GM12878 (cell line): ENCODE measurements around the gene ZNF775. TPM values are rescaled to one million over a fixed set of nuclear protein-coding genes. Genes with fewer than 3 reads are reported as not detected.

ENCODE experiments used
- ATAC-seq: fragments of 200-7000 bp; cut with Tn5 transposase; 3 replicates; pipeline ENCODE4 v1.9.1; 2020; ENCODE audit warnings: mild to moderate bottlenecking, moderate library complexity
- BruUV-seq: library from RNA; stranded (reverse); fragments of 400-500 nt; replicated peaks from 2 replicates; lab custom pipeline; 2021; lab: Mats Ljungman, UMichigan
- CTCF ChIA-PET: fragments of 300-600 bp; sonication (Branson Sonifier 250); formaldehyde crosslinking; extraction: SDS; loops from one replicate; lab custom pipeline; 2021; ENCODE audit warnings: inconsistent platforms; lab: Yijun Ruan, JAX
- POLR2A ChIA-PET: fragments of 350-600 bp; formaldehyde crosslinking; extraction: SDS; loops from one replicate; lab custom pipeline; 2021; ENCODE audit warnings: inconsistent platforms; lab: Charles Lee
- RAD21 ChIA-PET: fragments of 300-600 bp; sonication (Branson Sonifier 250); formaldehyde crosslinking; loops from one replicate; lab custom pipeline; 2023; ENCODE audit warnings: antibody characterized with exemption; ENCODE audit not compliant: unreplicated experiment; lab: Charles Lee
- SMC1A ChIA-PET: fragments of 300-600 bp; sonication (Branson Sonifier 250); formaldehyde crosslinking; loops from one replicate; lab custom pipeline; 2023; ENCODE audit not compliant: unreplicated experiment, uncharacterized antibody; lab: Charles Lee
- DNase-seq: peaks from one replicate; pipeline ENCODE4 v3.0.0-alpha.2; 2011; ENCODE audit warnings: low read depth, low spot score
- FAIRE-seq: peaks from 3 replicates; lab custom pipeline; 2011; peaks lifted over from hg19 to GRCh38; lab: Jason Lieb, UNC
- H2AFZ ChIP-seq: 2 replicates; pipeline ENCODE4 v1.6.0; 2011; ENCODE audit warnings: low read depth, low read length, control low read depth; ENCODE audit not compliant: control insufficient read depth
- H3K27ac ChIP-seq: 2 replicates; pipeline ENCODE4 v1.5.1; 2011; ENCODE audit warnings: control low read depth; ENCODE audit not compliant: control insufficient read depth, insufficient read depth
- H3K27me3 ChIP-seq, 2 experiments: replicated peaks in 1 of 2; 2 replicates each; pipeline versions ENCODE4 v1.6.0 to v1.6.1; 2011; ENCODE audit warnings: low read length in 1 of 2; ENCODE audit not compliant: control insufficient read depth in 2 of 2, insufficient read depth in 2 of 2
- H3K36me3 ChIP-seq, 2 experiments: 2 replicates each; pipeline ENCODE4 v1.5.1; 2011; ENCODE audit warnings: low read length in 1 of 2; ENCODE audit not compliant: control insufficient read depth in 2 of 2, insufficient read depth in 2 of 2
- H3K4me1 ChIP-seq: 2 replicates; pipeline ENCODE4 v1.6.1; 2011; ENCODE audit warnings: mild to moderate bottlenecking, low read length, moderate library complexity, mixed read lengths; ENCODE audit not compliant: control insufficient read depth, insufficient read depth
- H3K4me2 ChIP-seq: 2 replicates; pipeline ENCODE4 v1.6.0; 2011; ENCODE audit warnings: control low read depth; ENCODE audit not compliant: control insufficient read depth, insufficient read depth
- H3K4me3 ChIP-seq: fragments of 200-600 bp; sonication (generic); 2 replicates; pipeline ENCODE4 v1.5.1; 2016
- H3K79me2 ChIP-seq: 2 replicates; pipeline ENCODE4 v1.6.0; 2011; ENCODE audit warnings: low read length; ENCODE audit not compliant: control insufficient read depth, insufficient read depth
- H3K9ac ChIP-seq: 2 replicates; pipeline ENCODE4 v1.8.0; 2011; ENCODE audit warnings: low read length, control low read depth, mixed read lengths; ENCODE audit not compliant: control insufficient read depth, insufficient read depth
- H3K9me3 ChIP-seq: replicated peaks from 3 replicates; pipeline ENCODE4 v1.5.1; 2011; ENCODE audit warnings: mild to moderate bottlenecking, low read length; ENCODE audit not compliant: control insufficient read depth, insufficient read depth
- H4K20me1 ChIP-seq: 2 replicates; pipeline ENCODE4 v1.6.0; 2011; ENCODE audit not compliant: control insufficient read depth, insufficient read depth
- CEBPB ChIP-seq, 2 experiments: fragments of 150-350 bp in 1 of 2; IDR thresholded peaks; 2 replicates each; pipeline ENCODE4 v1.6.1; 2012 to 2014; ENCODE audit warnings: low read depth in 2 of 2, low read length in 2 of 2, borderline replicate concordance in 1 of 2, inconsistent platforms in 1 of 2
- CHD1 ChIP-seq: IDR thresholded peaks from 2 replicates; pipeline ENCODE4 v1.6.1; 2012; ENCODE audit warnings: low read depth, low read length, improper control_type of control experiment
- EZH2 ChIP-seq: IDR thresholded peaks from 2 replicates; pipeline ENCODE4 v1.6.1; 2012; ENCODE audit warnings: low read depth, mild to moderate bottlenecking, control low read depth, inconsistent platforms, low read length, borderline replicate concordance; ENCODE audit not compliant: control insufficient read depth
- KLF5 ChIP-seq: fragments of 450-650 bp; IDR thresholded peaks from 2 replicates; pipeline ENCODE4 v1.6.1; 2014; ENCODE audit warnings: mild to moderate bottlenecking; ENCODE audit not compliant: partially characterized antibody
- MEF2A ChIP-seq: IDR thresholded peaks from 2 replicates; pipeline ENCODE4 v1.6.1; 2011; ENCODE audit warnings: low read depth, mild to moderate bottlenecking, low read length, moderate library complexity; ENCODE audit not compliant: insufficient read depth
- MYB ChIP-seq: fragments of 150-350 bp; IDR thresholded peaks from 2 replicates; pipeline ENCODE4 v1.6.1; 2014; ENCODE audit warnings: mild to moderate bottlenecking, low read depth, low read length, borderline replicate concordance
- NR2C2 ChIP-seq: IDR thresholded peaks from 2 replicates; pipeline ENCODE4 v1.6.1; 2011; ENCODE audit warnings: borderline replicate concordance, low read depth; ENCODE audit not compliant: control insufficient read depth, insufficient read length
- TARDBP ChIP-seq: IDR thresholded peaks from 2 replicates; pipeline ENCODE4 v1.6.1; 2016; ENCODE audit warnings: borderline replicate concordance
- TCF12 ChIP-seq: IDR thresholded peaks from 2 replicates; pipeline ENCODE4 v1.6.1; 2011; ENCODE audit warnings: low read depth, mild to moderate bottlenecking, low read length
- ZBTB11 ChIP-seq: fragments of 450-650 bp; formaldehyde crosslinking; IDR thresholded peaks from 2 replicates; pipeline ENCODE4 v1.5.0; 2022; ENCODE audit warnings: mild to moderate bottlenecking, missing genetic modification characterization
- WGBS: methylation state at CpG from one replicate; pipeline ENCODE4 v1.1.6; 2016; ENCODE audit warnings: low lambda C conversion rate; ENCODE audit not compliant: insufficient replicate concordance, insufficient coverage; ENCODE audit errors: missing lambda C conversion rate; 5-methylcytosine and 5-hydroxymethylcytosine counted together
- in situ Hi-C: fragments of 300-500 bp; cut with MboI; formaldehyde crosslinking; loops from 9 replicates; pipeline ENCODE4 v1.14.3; 2018; ENCODE audit warnings: mixed read lengths
- intact Hi-C: fragments of 100-400 bp; cut with micrococcal nuclease; formaldehyde crosslinking; loops from one replicate; pipeline ENCODE4 v1.14.2; 2022; ENCODE audit not compliant: unreplicated experiment
- polyA plus RNA-seq, 11 experiments: library from polyadenylated mRNA; depleted of rRNA in 4 of 11; unstranded in 6 of 11; stranded (reverse) in 5 of 11; fragments of >200 nt; fragmentation: Nextera tagmentation in 4 of 11; fragmentation: Illumina TruSeq in 1 of 11; extraction: Ambion mirVana in 4 of 11; extraction: Trizol in 1 of 11; gene quantifications; 1 replicate in 1 of 11; 2 replicates in 10 of 11; pipeline versions ENCODE4 v1.2.1 to v1.2.3, GENCODE V29; 2011 to 2016; ENCODE audit warnings: inconsistent platforms in 2 of 11, missing spikeins in 2 of 11, low read depth in 1 of 11
- total RNA-seq, 4 experiments: library from RNA; depleted of rRNA in 3 of 4; stranded (reverse); fragments of >200 nt in 3 of 4; fragmentation: Illumina TruSeq in 1 of 4; extraction: Trizol in 1 of 4; gene quantifications; 2 replicates each; pipeline versions ENCODE4 v1.2.1 to v1.2.3, GENCODE V29; 2013 to 2021

ZNF775 gene
- total and polyA plus RNA-seq, 10 of the 15 experiments (the other 5 are each of a cell fraction or from before 2014, with no cell fraction given), result 0.05 to 14.3 (median 2.1) TPM

GRCh38 chr7:150388709-150389531 is 9.8 kb downstream of the ZNF775 start:
- 91% methylated on average over 19 of the region's 20 CpGs for whole genome bisulfite sequencing
- no peak overlapping the region for H3K4me3 ChIP-seq
- no peaks in the 10 kb centered on the region for H3K9me3 ChIP-seq
- RAD21 ChIA-PET, result interaction anchor here (0.6 kb wide), 1 partner anchor 16 kb away, joined by 3 read pairs; no protein-coding TSS in a partner anchor
- H3K27ac ChIP-seq, result no peak overlapping the region
- no peak overlapping the region for H3K9ac ChIP-seq
- H3K4me1 ChIP-seq, result peaks cover 16% of the 10 kb centered on the region
- no peak overlapping the region for H2AFZ ChIP-seq
- peaks cover 9% of the 10 kb centered on the region for H3K79me2 ChIP-seq
- ATAC-seq (0 out of 3 replicates have a peak, but pooled peaks have one; percentile 27), FAIRE-seq (no peak), DNase-seq (no peak)
- SMC1A ChIA-PET, result interaction anchor here (0.6 kb wide), 1 partner anchor 33 kb away, joined by 4 read pairs; no protein-coding TSS in a partner anchor
- H3K27me3 ChIP-seq, result no peaks in the 10 kb centered on the region
- BruUV-seq, result no TSS peak
- intact Hi-C loops (no loop called here), in situ Hi-C loops (no loop called here)
- H3K36me3 ChIP-seq, result peaks cover 6 to 12% of the 10 kb centered on the region in 2 experiments; a peak in 3 of 4 replicates
- TF ChIP-seq CHD1 (no peak), MYB (no peak), EZH2 (no peak), KLF5 (no peak), TARDBP (no peak)
- H4K20me1 ChIP-seq, result no peaks in the 10 kb centered on the region
- POLR2A ChIA-PET, result interaction anchor here (1.2 kb wide), 1 partner anchor 20 kb away, joined by 3 read pairs; the partner anchor contains the start of gene REPIN1
- CTCF ChIA-PET, result no interaction called here
- no peak overlapping the region for H3K4me2 ChIP-seq

GRCh38 chr7:150389532-150389816 is 10.3 kb downstream of the ZNF775 start:
- H3K36me3 ChIP-seq, result peaks cover 6 to 12% of the 10 kb centered on the region in 2 experiments; a peak in 3 of 4 replicates
- ATAC-seq (no peak), FAIRE-seq (no peak), DNase-seq (no peak)
- WGBS, result 73% methylated on average over 5 of the region's 5 CpGs
- ChIA-PET POLR2A (no interaction called here), SMC1A (no interaction called here), CTCF (no interaction called here), RAD21 (no interaction called here)
- H3K79me2 ChIP-seq, result peaks cover 4% of the 10 kb centered on the region
- intact Hi-C loops (no loop called here), in situ Hi-C loops (no loop called here)
- no peak overlapping the region for H3K27ac ChIP-seq
- no peak overlapping the region for H3K4me2 ChIP-seq
- no peak overlapping the region for H2AFZ ChIP-seq
- peaks cover 11% of the 10 kb centered on the region for H3K4me1 ChIP-seq
- H3K4me3 ChIP-seq, result no peak overlapping the region
- no peaks in the 10 kb centered on the region; the same call in 1 of the 2 replicates for H4K20me1 ChIP-seq
- no peak overlapping the region for H3K9ac ChIP-seq
- H3K27me3 ChIP-seq, result no peaks in the 10 kb centered on the region
- no peaks in the 10 kb centered on the region for H3K9me3 ChIP-seq
- BruUV-seq, result no TSS peak
- TF ChIP-seq TCF12, result no peak
- TF ChIP-seq MEF2A, result no peak
- TF ChIP-seq NR2C2, result no peak
- no peak for TF ChIP-seq CEBPB (IDR thresholded peaks at IDR 0.05; ENCODE audit: borderline replicate concordance in 1 of 2, low read depth in 2 of 2, low read length in 2 of 2)
- no peak for TF ChIP-seq ZBTB11 (CRISPR knock-in tag)
